HepG2 (cell line): ENCODE results near the gene IL1R1. TPM values are rescaled to one million over a fixed set of nuclear protein-coding genes. Genes with fewer than 3 reads are reported as not detected.

Experiments
- MED13 ChIP-seq: sonication (generic); formaldehyde crosslinking; IDR thresholded peaks from 2 replicates; pipeline ENCODE4 v1.5.0; 2020; ENCODE audit warnings: missing genetic modification reagents
- MIER2 ChIP-seq: IDR thresholded peaks from 2 replicates; pipeline ENCODE4 v1.6.1; 2016; ENCODE audit warnings: missing biosample characterization, missing genetic modification reagents
- MXD4 ChIP-seq: IDR thresholded peaks from 2 replicates; pipeline ENCODE4 v1.6.1; 2016; ENCODE audit warnings: mild to moderate bottlenecking, missing biosample characterization, missing genetic modification reagents
- MYPOP ChIP-seq: sonication (generic); formaldehyde crosslinking; IDR thresholded peaks from 2 replicates; pipeline ENCODE4 v1.8.1; 2023; ENCODE audit warnings: mild to moderate bottlenecking, moderate library complexity, missing genetic modification reagents
- NCOR1 ChIP-seq: fragments of 200-600 bp; sonication (generic); IDR thresholded peaks from 2 replicates; pipeline ENCODE4 v1.7.0; 2017; ENCODE audit warnings: antibody characterized with exemption, low read length, borderline replicate concordance
- SUZ12 ChIP-seq: fragments of 150-350 bp; IDR thresholded peaks from 2 replicates; pipeline ENCODE4 v1.6.1; 2014; ENCODE audit warnings: low read depth, low read length
- TARDBP ChIP-seq: sonication (generic); formaldehyde crosslinking; IDR thresholded peaks from 2 replicates; pipeline ENCODE4 v1.8.0; 2022; ENCODE audit warnings: mild to moderate bottlenecking, missing genetic modification reagents
- ZBTB34 ChIP-seq: sonication (generic); formaldehyde crosslinking; IDR thresholded peaks from 2 replicates; pipeline ENCODE4 v1.8.0; 2022; ENCODE audit warnings: mild to moderate bottlenecking, missing genetic modification reagents
- ZNF10 ChIP-seq: sonication (generic); formaldehyde crosslinking; IDR thresholded peaks from 2 replicates; pipeline ENCODE4 v1.4.0; 2020; ENCODE audit warnings: mild to moderate bottlenecking, low read depth, missing genetic modification reagents, borderline replicate concordance
- ZNF318 ChIP-seq: sonication (generic); formaldehyde crosslinking; IDR thresholded peaks from 2 replicates; pipeline ENCODE4 v1.4.0; 2020; ENCODE audit warnings: mild to moderate bottlenecking, missing genetic modification reagents
- ZNF577 ChIP-seq: sonication (generic); formaldehyde crosslinking; IDR thresholded peaks from 2 replicates; pipeline ENCODE4 v1.4.0; 2020; ENCODE audit warnings: mild to moderate bottlenecking, low read depth, missing genetic modification reagents, borderline replicate concordance
- ZNF891 ChIP-seq: sonication (generic); formaldehyde crosslinking; IDR thresholded peaks from 2 replicates; pipeline ENCODE4 v1.5.0; 2020; ENCODE audit warnings: mild to moderate bottlenecking, missing genetic modification reagents
- ZXDC ChIP-seq: sonication (generic); formaldehyde crosslinking; IDR thresholded peaks from 2 replicates; pipeline ENCODE4 v1.5.0; 2020; ENCODE audit warnings: mild to moderate bottlenecking, missing genetic modification reagents
- polyA plus RNA-seq, 8 experiments: library from polyadenylated mRNA; depleted of rRNA in 3 of 8; stranded (reverse) in 7 of 8; unstranded in 1 of 8; fragments of >200 nt; fragmentation: Illumina TruSeq in 4 of 8; extraction: Trizol in 4 of 8; gene quantifications; 2 replicates each; pipeline versions ENCODE4 v1.2.1 to v1.2.3, GENCODE V29; 2011 to 2016; ENCODE audit warnings: low read depth in 4 of 8, missing spikeins in 1 of 8, mixed read lengths in 1 of 8; ENCODE audit not compliant: insufficient read depth in 1 of 8
- total RNA-seq, 5 experiments: library from RNA; depleted of rRNA; stranded (reverse); fragments of >200 nt; fragmentation: Illumina TruSeq; extraction: Trizol; gene quantifications; 2 replicates each; pipeline ENCODE4 v1.2.3, GENCODE V29; 2016; ENCODE audit warnings: low read depth in 1 of 5

The IL1R1 gene
- total and polyA plus RNA-seq, 2 of the 13 experiments (the other 11 are each of a cell fraction or from before 2014, with no cell fraction given): 38.0 to 93.1 TPM

DNA sequence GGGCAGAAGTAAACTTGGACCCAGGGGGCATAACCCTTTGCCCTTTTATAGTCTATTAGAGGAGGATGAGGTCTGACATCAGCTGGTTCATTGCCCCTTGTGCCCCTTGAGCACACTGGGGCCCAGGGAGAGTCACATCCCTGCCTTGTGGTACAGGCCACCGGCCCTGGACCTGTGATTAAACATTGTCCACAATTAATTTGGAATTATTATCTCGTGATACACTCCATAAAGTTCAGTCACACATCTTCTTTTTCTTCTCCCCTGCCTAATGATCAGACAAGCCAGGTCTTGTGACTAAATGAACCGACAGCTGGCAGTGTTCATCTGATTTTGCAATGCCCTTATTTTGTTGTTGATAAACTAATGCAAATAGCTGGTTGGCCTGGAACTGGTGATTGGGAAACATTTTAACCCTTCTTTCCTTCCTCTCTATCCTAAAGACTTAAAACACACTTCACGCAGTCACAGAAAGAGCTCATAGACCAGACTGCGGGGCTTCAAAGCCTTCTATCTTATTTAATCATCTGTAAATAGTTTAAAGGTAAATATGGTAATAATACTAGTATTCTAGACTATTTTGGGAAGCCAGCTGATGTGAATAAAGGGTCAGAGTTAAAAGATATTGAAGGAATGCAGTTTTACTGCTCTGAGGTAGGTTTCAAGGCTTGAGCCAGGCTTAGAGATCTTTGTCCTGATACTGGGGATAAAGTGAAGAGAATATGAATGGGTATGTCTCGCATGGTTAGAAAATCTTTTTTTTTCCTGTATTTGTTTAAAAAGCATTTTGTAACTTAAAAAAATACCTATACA is 13.4 kb downstream of the IL1R1 start (continued):
- TF ChIP-seq ZNF318 (CRISPR knock-in tag) (no peak), MYPOP (CRISPR knock-in tag) (peak; percentile 63; the same call in 1 of the 2 replicates), ZNF10 (CRISPR knock-in tag) (no peak), ZBTB34 (peak; percentile 86; the same call in 1 of the 2 replicates), SUZ12 (no peak), ZXDC (CRISPR knock-in tag) (0 out of 2 replicates have a peak, but pooled peaks have one; percentile 77), ZNF891 (CRISPR knock-in tag) (no peak), ZNF577 (CRISPR knock-in tag) (no peak), MXD4 (peak; percentile 51), TARDBP (CRISPR knock-in tag) (peak; percentile 95), NCOR1 (peak; percentile 100), MIER2 (CRISPR knock-in tag) (peak; percentile 63; the same call in 1 of the 2 replicates), MED13 (CRISPR knock-in tag) (peak; percentile 91; the same call in 1 of the 2 replicates)
